Liver (tissue), 9 donors: ENCODE data around the gene KIAA1586. TPM values are rescaled to one million over a fixed set of nuclear protein-coding genes. Genes with fewer than 3 reads are reported as not detected.

Experiments used
- DNase-seq: peaks from one replicate; pipeline ENCODE4 v3.0.0-alpha.2; 2017; ENCODE audit warnings: low spot score
- H3K27ac ChIP-seq, 2 donors: one replicate each; pipeline ENCODE4 v1.7.0; 2013; ENCODE audit warnings: inconsistent platforms in 2 of 2, low read length in 2 of 2, control low read depth in 1 of 2, low read depth in 1 of 2, mild to moderate bottlenecking in 1 of 2
- H3K27me3 ChIP-seq, 4 donors: one replicate each; pipeline versions ENCODE4 v1.6.1 to v1.7.0; 2013; ENCODE audit warnings: low read length in 3 of 4, inconsistent platforms in 1 of 4, mild to moderate bottlenecking in 1 of 4, moderate library complexity in 1 of 4; ENCODE audit not compliant: control insufficient read depth in 4 of 4, insufficient read depth in 4 of 4
- H3K36me3 ChIP-seq, 4 donors: one replicate each; pipeline versions ENCODE4 v1.6.1 to v1.7.0; 2013; ENCODE audit warnings: low read length in 3 of 4, mild to moderate bottlenecking in 3 of 4, low read depth in 1 of 4, moderate library complexity in 1 of 4; ENCODE audit not compliant: control insufficient read depth in 4 of 4, insufficient read depth in 3 of 4
- H3K4me1 ChIP-seq, 4 donors: one replicate each; pipeline versions ENCODE4 v1.6.1 to v1.7.0; 2013; ENCODE audit warnings: low read length in 3 of 4, mild to moderate bottlenecking in 3 of 4, moderate library complexity in 1 of 4; ENCODE audit not compliant: control insufficient read depth in 4 of 4, insufficient read depth in 4 of 4
- H3K4me3 ChIP-seq, 3 donors: one replicate each; pipeline versions ENCODE4 v1.6.1 to v1.7.0; 2013; ENCODE audit warnings: low read length in 3 of 3, control low read depth in 1 of 3, low read depth in 1 of 3, mild to moderate bottlenecking in 1 of 3
- H3K9ac ChIP-seq, 2 donors: one replicate each; pipeline ENCODE4 v1.7.0; 2013; ENCODE audit warnings: low read length in 2 of 2, mild to moderate bottlenecking in 2 of 2, moderate library complexity in 2 of 2, control low read depth in 1 of 2, low read depth in 1 of 2
- H3K9me3 ChIP-seq, 4 donors: one replicate each; pipeline versions ENCODE4 v1.6.1 to v1.7.0; 2013; ENCODE audit warnings: low read length in 3 of 4; ENCODE audit not compliant: control insufficient read depth in 4 of 4
- ATF3 ChIP-seq: IDR thresholded peaks from 2 replicates; pipeline ENCODE4 v1.6.1; 2016; ENCODE audit warnings: antibody characterized with exemption
- CTCF ChIP-seq: fragments of 150-350 bp; IDR thresholded peaks from 2 replicates; pipeline ENCODE4 v1.5.1; 2017; ENCODE audit warnings: improper control_type of control experiment, low read depth, low read length; ENCODE audit not compliant: missing input control
- EGR1 ChIP-seq, 2 donors: IDR thresholded peaks; 2 replicates each; pipeline ENCODE4 v1.6.1; 2016 to 2018; ENCODE audit warnings: antibody characterized with exemption in 2 of 2, low read depth in 2 of 2
- FOXA1 ChIP-seq: IDR thresholded peaks from 2 replicates; pipeline ENCODE4 v1.6.1; 2016; ENCODE audit warnings: antibody characterized with exemption
- FOXA2 ChIP-seq: IDR thresholded peaks from 2 replicates; pipeline ENCODE4 v1.6.1; 2016; ENCODE audit warnings: antibody characterized with exemption
- GABPA ChIP-seq, 2 donors: IDR thresholded peaks in 1 of 2; conservative IDR thresholded peaks in 1 of 2; 2 replicates each; pipeline ENCODE4 v1.6.1; 2016; ENCODE audit warnings: antibody characterized with exemption in 2 of 2, mild to moderate bottlenecking in 1 of 2, moderate library complexity in 1 of 2
- HNF4A ChIP-seq, 2 donors: conservative IDR thresholded peaks; 2 replicates each; pipeline ENCODE4 v1.6.1; 2016; ENCODE audit warnings: antibody characterized with exemption in 2 of 2, mild to moderate bottlenecking in 2 of 2
- HNF4G ChIP-seq: IDR thresholded peaks from 2 replicates; pipeline ENCODE4 v1.6.1; 2016; ENCODE audit warnings: antibody characterized with exemption
- JUND ChIP-seq, 2 donors: IDR thresholded peaks; 2 replicates each; pipeline ENCODE4 v1.6.1; 2016; ENCODE audit warnings: antibody characterized with exemption in 2 of 2
- MAX ChIP-seq: IDR thresholded peaks from 2 replicates; pipeline ENCODE4 v1.6.1; 2016; ENCODE audit warnings: antibody characterized with exemption
- NR2F2 ChIP-seq: IDR thresholded peaks from 2 replicates; pipeline ENCODE4 v1.6.1; 2016; ENCODE audit warnings: antibody characterized with exemption
- RAD21 ChIP-seq, 2 donors: IDR thresholded peaks; 2 replicates each; pipeline ENCODE4 v1.6.1; 2016; ENCODE audit warnings: antibody characterized with exemption in 2 of 2, mild to moderate bottlenecking in 2 of 2
- REST ChIP-seq: IDR thresholded peaks from 2 replicates; pipeline ENCODE4 v1.6.1; 2016; ENCODE audit warnings: antibody characterized with exemption, mild to moderate bottlenecking
- RXRA ChIP-seq, 2 donors: IDR thresholded peaks; 2 replicates each; pipeline ENCODE4 v1.6.1; 2017 to 2018; ENCODE audit warnings: antibody characterized with exemption in 2 of 2, mild to moderate bottlenecking in 1 of 2
- SP1 ChIP-seq: IDR thresholded peaks from 2 replicates; pipeline ENCODE4 v1.6.1; 2018; ENCODE audit warnings: antibody characterized with exemption, mild to moderate bottlenecking
- TAF1 ChIP-seq: conservative IDR thresholded peaks from 2 replicates; pipeline ENCODE4 v1.6.1; 2016; ENCODE audit warnings: antibody characterized with exemption, mild to moderate bottlenecking
- YY1 ChIP-seq: IDR thresholded peaks from 2 replicates; pipeline ENCODE4 v1.6.1; 2016; ENCODE audit warnings: antibody characterized with exemption, mild to moderate bottlenecking
- ZBTB33 ChIP-seq: IDR thresholded peaks from 2 replicates; pipeline ENCODE4 v1.6.1; 2016; ENCODE audit warnings: antibody characterized with exemption
- WGBS: extraction: QIAGEN DNeasy Blood & Tissue Kit; methylation state at CpG from one replicate; pipeline ENCODE4 v1.1.7; 2013; 5-methylcytosine and 5-hydroxymethylcytosine counted together
- polyA plus RNA-seq, 2 donors: library from polyadenylated mRNA; stranded (reverse) in 1 of 2; unstranded in 1 of 2; fragments of 200-250 nt in 1 of 2; fragments of >200 nt in 1 of 2; fragmentation: Nextera tagmentation in 1 of 2; extraction: Ambion mirVana in 1 of 2; gene quantifications; one replicate each; pipeline versions ENCODE4 v1.2.1 to v1.2.3, GENCODE V29; 2013 to 2015
- total RNA-seq, 2 donors: library from RNA; depleted of rRNA; stranded (reverse); fragments of >200 nt; gene quantifications; one replicate each; pipeline ENCODE4 v1.2.3, GENCODE V29; 2014
- donor health status: healthy.
- donor health status: healthy.
- donor health status: healthy.
- donor health status: healthy.
- donor health status: healthy.

KIAA1586 gene
- total and polyA plus RNA-seq, 4 donors = 2.1 to 25.0 (median 5.5) TPM

- Histone ChIP-seq H3K36me3 (peaks cover 0 to 9% (median 0%) of the 10 kb centered on the region in 4 donors), H3K4me1 (no peaks in the 10 kb centered on the region), H3K9me3 (no peaks in the 10 kb centered on the region), H3K9ac (no peak overlapping the region), H3K27me3 (no peaks in the 10 kb centered on the region), H3K4me3 (no peak overlapping the region), H3K27ac (no peak overlapping the region)
- WGBS = 99% methylated on average over 1 of the region's 1 CpG
- no peak for DNase-seq
- TF ChIP-seq JUND (IDR thresholded peaks at IDR 0.05) = no peak
- TF ChIP-seq MAX = no peak
- no peak for TF ChIP-seq FOXA2
- TF ChIP-seq ZBTB33 = no peak
- TF ChIP-seq NR2F2 = no peak
- no peak for TF ChIP-seq CTCF
- no peak for TF ChIP-seq HNF4G
- no peak for TF ChIP-seq ATF3
- TF ChIP-seq REST = no peak
- TF ChIP-seq RAD21 (IDR thresholded peaks at IDR 0.05) = no peak
- no peak for TF ChIP-seq YY1
- TF ChIP-seq RXRA (IDR thresholded peaks at IDR 0.05) = no peak
- TF ChIP-seq HNF4A (conservative IDR thresholded peaks at IDR 0.05) = no peak
- TF ChIP-seq FOXA1 = no peak
- TF ChIP-seq EGR1 (IDR thresholded peaks at IDR 0.05; ENCODE audit: low read depth in 2 of 2) = no peak
- TF ChIP-seq GABPA (IDR thresholded peaks at IDR 0.05 in 1 of 2, conservative IDR thresholded peaks at IDR 0.05 in 1 of 2) = no peak
- no peak for TF ChIP-seq TAF1
Observed at GRCh38 chr6:57068061-57068460, 21.6 kb downstream of the KIAA1586 start.

- WGBS = 94% methylated on average over 4 of the region's 4 CpGs
- no peaks in the 10 kb centered on the region for H3K9me3 ChIP-seq
- no peak overlapping the region for H3K27ac ChIP-seq
- H3K27me3 ChIP-seq = no peaks in the 10 kb centered on the region
- DNase-seq = no peak
- no peak overlapping the region for H3K9ac ChIP-seq
- H3K4me1 ChIP-seq = no peaks in the 10 kb centered on the region
- H3K4me3 ChIP-seq = no peak overlapping the region
- H3K36me3 ChIP-seq = peaks cover 0 to 15% (median 0%) of the 10 kb centered on the region in 4 donors
- TF ChIP-seq FOXA1 (no peak), ATF3 (no peak), HNF4G (no peak), ZBTB33 (no peak), RAD21 (IDR thresholded peaks at IDR 0.05) (no peak), HNF4A (conservative IDR thresholded peaks at IDR 0.05) (no peak), GABPA (IDR thresholded peaks at IDR 0.05 in 1 of 2, conservative IDR thresholded peaks at IDR 0.05 in 1 of 2) (no peak), SP1 (no peak), MAX (no peak), TAF1 (no peak), FOXA2 (no peak), CTCF (no peak), JUND (IDR thresholded peaks at IDR 0.05) (no peak), NR2F2 (no peak), EGR1 (IDR thresholded peaks at IDR 0.05; ENCODE audit: low read depth in 2 of 2) (no peak), RXRA (IDR thresholded peaks at IDR 0.05) (no peak)
Observed at GRCh38 chr6:57069228-57069627, 22.7 kb downstream of the KIAA1586 start.
